GM19238 (cell line): ENCODE results near the gene HCRTR1.

Experiments
- DNase-seq: peaks from one replicate; pipeline ENCODE4 v3.0.0; 2011; ENCODE audit warnings: low spot score; ENCODE audit not compliant: insufficient read length

The HCRTR1 gene

GRCh38 chr1:31667065-31667785 lies 49.7 kb downstream of the HCRTR1 start:
- no peak for DNase-seq

- DNase-seq = no peak
Observed at GRCh38 chr1:31668303-31668883, 50.9 kb downstream of the HCRTR1 start.

GRCh38 chr1:31669433-31669785 lies 51.9 kb downstream of the HCRTR1 start:
- no peak for DNase-seq

GRCh38 chr1:31669786-31670592 lies 52.5 kb downstream of the HCRTR1 start:
- DNase-seq = no peak

- no peak for DNase-seq
Observed at GRCh38 chr1:31670593-31670964, 53.1 kb downstream of the HCRTR1 start.

GRCh38 chr1:31671147-31671546 lies 53.7 kb downstream of the HCRTR1 start:
- no peak for DNase-seq

- DNase-seq = no peak
Observed at GRCh38 chr1:31671561-31672201, 54.2 kb downstream of the HCRTR1 start.

GRCh38 chr1:31672986-31673385 lies 55.5 kb downstream of the HCRTR1 start:
- no peak for DNase-seq

GRCh38 chr1:31673433-31673832 lies 55.9 kb downstream of the HCRTR1 start:
- DNase-seq = no peak

- DNase-seq = no peak
Observed at GRCh38 chr1:31674626-31675025, 57.1 kb downstream of the HCRTR1 start.

- DNase-seq = no peak
Observed at GRCh38 chr1:31675161-31675560, 57.7 kb downstream of the HCRTR1 start.

- no peak for DNase-seq
Observed at GRCh38 chr1:31675756-31676155, 58.3 kb downstream of the HCRTR1 start.
